K562 (cell line): ENCODE results near the gene PON3. TPM values are rescaled to one million over a fixed set of nuclear protein-coding genes. Genes with fewer than 3 reads are reported as not detected.

Experiments
- ATAC-seq: fragments of 200-7000 bp; cut with Tn5 transposase; 3 replicates; pipeline ENCODE4 v1.9.1; 2020; ENCODE audit warnings: moderate library complexity
- BruUV-seq: library from RNA; stranded (reverse); fragments of 400-500 nt; replicated peaks from 2 replicates; lab custom pipeline; 2021; lab: Mats Ljungman, UMichigan
- CTCF ChIA-PET: fragments of 300-600 bp; formaldehyde crosslinking; extraction: SDS; loops from one replicate; lab custom pipeline; 2021; ENCODE audit warnings: low intra/inter-chr PET ratio; lab: Yijun Ruan, JAX
- POLR2A ChIA-PET: fragments of 300-600, 350-650 bp; sonication (Branson Sonifier 250); formaldehyde crosslinking; extraction: SDS; loops from one replicate; lab custom pipeline; 2021; ENCODE audit warnings: antibody characterized with exemption, inconsistent platforms; lab: Yijun Ruan, JAX
- DNase-seq, 4 experiments: peaks; one replicate each; pipeline versions ENCODE4 v3.0.0 to v3.0.0-alpha.2; 2011 to 2018; ENCODE audit warnings: low spot score in 3 of 4, mixed read lengths in 3 of 4; ENCODE audit errors: extremely low read depth in 1 of 4
- FAIRE-seq: peaks from 2 replicates; lab custom pipeline; 2011; peaks lifted over from hg19 to GRCh38; lab: Jason Lieb, UNC
- H2AFZ ChIP-seq: 2 replicates; pipeline ENCODE4 v1.6.0; 2011; ENCODE audit warnings: low read depth, low read length, control low read depth, inconsistent platforms
- H3K27ac ChIP-seq: fragments of 200-600 bp; 3 replicates; pipeline ENCODE4 v1.8.0; 2011; ENCODE audit warnings: low read depth, mild to moderate bottlenecking, control low read depth, inconsistent platforms, low read length, moderate library complexity, mixed read lengths; ENCODE audit errors: extremely low read depth
- H3K27me3 ChIP-seq, 2 experiments: fragments of 300-600 bp in 1 of 2; 2 replicates in 1 of 2; 3 replicates in 1 of 2; pipeline versions ENCODE4 v1.6.0 to v1.8.0; 2011; ENCODE audit warnings: inconsistent platforms in 2 of 2, low read length in 2 of 2, mild to moderate bottlenecking in 1 of 2, mixed read lengths in 1 of 2, moderate library complexity in 1 of 2; ENCODE audit not compliant: control insufficient read depth in 2 of 2, insufficient read depth in 2 of 2
- H3K36me3 ChIP-seq: fragments of 300-600 bp; 3 replicates; pipeline ENCODE4 v1.8.0; 2011; ENCODE audit warnings: mild to moderate bottlenecking, low read length, inconsistent platforms; ENCODE audit not compliant: control insufficient read depth, insufficient read depth
- H3K4me1 ChIP-seq, 2 experiments: fragments of 200-600 bp in 1 of 2; replicated peaks in 1 of 2; 2 replicates in 1 of 2; 3 replicates in 1 of 2; pipeline versions ENCODE4 v1.5.1 to v1.8.0; 2011; ENCODE audit warnings: inconsistent platforms in 2 of 2, low read length in 2 of 2, mild to moderate bottlenecking in 1 of 2, mixed read lengths in 1 of 2, moderate library complexity in 1 of 2; ENCODE audit not compliant: control insufficient read depth in 2 of 2, insufficient read depth in 2 of 2
- H3K4me2 ChIP-seq: 2 replicates; pipeline ENCODE4 v1.6.1; 2011; ENCODE audit warnings: low read length, control low read depth, inconsistent platforms, mixed read lengths; ENCODE audit not compliant: insufficient read depth
- H3K4me3 ChIP-seq: fragments of 200-600 bp; sonication (generic), shearing (Covaris generic); 2 replicates; pipeline ENCODE4 v1.5.1; 2016; ENCODE audit warnings: control low read depth, inconsistent platforms
- H3K79me2 ChIP-seq: fragments of 200-600 bp; 3 replicates; pipeline ENCODE4 v1.8.0; 2011; ENCODE audit warnings: low read length, inconsistent platforms; ENCODE audit not compliant: control insufficient read depth, insufficient read depth
- H3K9ac ChIP-seq, 2 experiments: 2 replicates each; pipeline versions ENCODE4 v1.6.0 to v1.6.1; 2011; ENCODE audit warnings: low read depth in 2 of 2, low read length in 2 of 2, control low read depth in 1 of 2, inconsistent platforms in 1 of 2, mild to moderate bottlenecking in 1 of 2, mixed read lengths in 1 of 2; ENCODE audit not compliant: insufficient read depth in 1 of 2
- H3K9me1 ChIP-seq: one replicate; pipeline ENCODE4 v1.6.0; 2011; ENCODE audit warnings: inconsistent platforms, mild to moderate bottlenecking, low read length, moderate library complexity; ENCODE audit not compliant: control insufficient read depth, insufficient read depth
- H3K9me3 ChIP-seq: replicated peaks from 2 replicates; pipeline ENCODE4 v1.5.1; 2011; ENCODE audit warnings: low read depth, low read length, inconsistent platforms; ENCODE audit not compliant: control insufficient read depth, insufficient read depth
- H4K20me1 ChIP-seq: replicated peaks from 2 replicates; pipeline ENCODE4 v1.6.1; 2011; ENCODE audit warnings: low read length, inconsistent platforms, mixed read lengths; ENCODE audit not compliant: control insufficient read depth, insufficient read depth
- ATF6 ChIP-seq: sonication (generic); formaldehyde crosslinking; IDR thresholded peaks from 2 replicates; pipeline ENCODE4 v1.4.0; 2020; ENCODE audit warnings: mild to moderate bottlenecking, missing genetic modification reagents
- CREB3L1 ChIP-seq: fragments of 450-650 bp; IDR thresholded peaks from 2 replicates; pipeline ENCODE4 v1.6.1; 2014; ENCODE audit warnings: low read depth, mild to moderate bottlenecking, moderate library complexity, borderline replicate concordance
- LEF1 ChIP-seq: fragments of 450-650 bp; IDR thresholded peaks from 2 replicates; pipeline ENCODE4 v1.6.1; 2016; ENCODE audit warnings: mild to moderate bottlenecking
- RBM25 ChIP-seq: fragments of 200-400 bp; formaldehyde crosslinking; IDR thresholded peaks from 2 replicates; pipeline ENCODE4 v1.6.1; 2018; ENCODE audit warnings: low read length, low read depth, moderate library complexity; ENCODE audit not compliant: severe bottlenecking
- ZNF121 ChIP-seq: sonication (generic); formaldehyde crosslinking; conservative IDR thresholded peaks from 2 replicates; pipeline ENCODE4 v1.8.0; 2022; ENCODE audit warnings: missing genetic modification reagents
- WGBS: fragments of 100-300 bp; shearing (Covaris generic); methylation state at CpG from one replicate; pipeline ENCODE4 v1.1.6; 2016; ENCODE audit warnings: low coverage, mixed read lengths; ENCODE audit not compliant: insufficient coverage; ENCODE audit errors: missing lambda C conversion rate; 5-methylcytosine and 5-hydroxymethylcytosine counted together
- in situ Hi-C: fragments of 300-500 bp; cut with MboI; formaldehyde crosslinking; loops from 4 replicates; pipeline ENCODE4 v1.15.0; 2018; ENCODE audit warnings: inconsistent platforms, mixed read lengths
- intact Hi-C: fragments of 100-400 bp; cut with micrococcal nuclease; formaldehyde crosslinking; loops from 2 replicates; pipeline ENCODE4 v1.14.2; 2022
- polyA plus RNA-seq, 8 experiments: library from polyadenylated mRNA; depleted of rRNA in 4 of 8; stranded (reverse) in 5 of 8; unstranded in 3 of 8; fragments of >200 nt; fragmentation: Nextera tagmentation in 2 of 8; fragmentation: Illumina TruSeq in 1 of 8; extraction: Ambion mirVana in 2 of 8; extraction: Trizol in 1 of 8; gene quantifications; 2 replicates each; pipeline versions ENCODE4 v1.2.1 to v1.2.3, GENCODE V29; 2011 to 2014; ENCODE audit warnings: inconsistent platforms in 1 of 8, missing spikeins in 1 of 8
- total RNA-seq, 7 experiments: library from RNA; depleted of rRNA in 6 of 7; stranded (reverse); fragments of >200 nt in 6 of 7; fragmentation: Illumina TruSeq in 2 of 7; extraction: Trizol in 2 of 7; gene quantifications; 2 replicates each; pipeline versions ENCODE4 v1.2.1 to v1.2.3, GENCODE V29; 2011 to 2021; ENCODE audit warnings: low replicate concordance in 1 of 7
- TF ChIP-seq, protein P1 (sequence below), 2 experiments: fragments of 450-650 bp in 1 of 2; sonication (generic) in 1 of 2; formaldehyde crosslinking in 1 of 2; IDR thresholded peaks; 2 replicates each; pipeline versions ENCODE4 v1.7.1 to v1.9.0; 2016 to 2022; ENCODE audit warnings: inconsistent platforms in 1 of 2, mild to moderate bottlenecking in 1 of 2, missing genetic modification reagents in 1 of 2

Gene PON3
- total and polyA plus RNA-seq, 9 of the 15 experiments (the other 6 are each of a cell fraction or from before 2014, with no cell fraction given): 0.15 to 0.38 (median 0.18) TPM; not detected in 6

- H3K36me3 ChIP-seq: no peaks in the 10 kb centered on the region; the same call in 2 of the 3 replicates
- H3K9me1 ChIP-seq: no peaks in the 10 kb centered on the region
- DNase-seq (no peak), FAIRE-seq (no peak), ATAC-seq (peak; percentile 1; the same call in 1 of the 3 replicates)
- no peaks in the 10 kb centered on the region for H3K9me3 ChIP-seq
- H3K4me3 ChIP-seq: peak overlapping the region; percentile 61
- no peaks in the 10 kb centered on the region for H3K27me3 ChIP-seq
- in situ Hi-C loops: no loop called here
- intact Hi-C loops: no loop called here
- H3K4me1 ChIP-seq: peaks cover 9 to 10% of the 10 kb centered on the region in 2 experiments; a peak in 4 of 5 replicates
- ChIA-PET CTCF (interaction anchor here (0.6 kb wide), 1 partner anchor 252 kb away, joined by 3 read pairs; no protein-coding TSS in a partner anchor), POLR2A (interaction anchor here (0.6 to 1.6 kb wide), 5 partner anchors 10 to 78 kb away, joined by 3 to 7 read pairs (median 4); no protein-coding TSS in a partner anchor)
- peaks cover 9% of the 10 kb centered on the region for H3K79me2 ChIP-seq
- no peaks in the 10 kb centered on the region for H4K20me1 ChIP-seq
- H3K4me2 ChIP-seq: peak overlapping the region; percentile 77
- H2AFZ ChIP-seq: peak overlapping the region; percentile 99
- H3K27ac ChIP-seq: peak overlapping the region; percentile 81
- TSS peak; percentile 62 for BruUV-seq
- peak overlapping the region; percentile 85 to 93 for H3K9ac ChIP-seq
- 31% methylated on average over 6 of the region's 6 CpGs for WGBS
- 0 out of 2 replicates have a peak, but pooled peaks have one; percentile 66 for TF ChIP-seq ATF6 (CRISPR knock-in tag)
- TF ChIP-seq CREB3L1: no peak
- TF ChIP-seq, protein P1, sequence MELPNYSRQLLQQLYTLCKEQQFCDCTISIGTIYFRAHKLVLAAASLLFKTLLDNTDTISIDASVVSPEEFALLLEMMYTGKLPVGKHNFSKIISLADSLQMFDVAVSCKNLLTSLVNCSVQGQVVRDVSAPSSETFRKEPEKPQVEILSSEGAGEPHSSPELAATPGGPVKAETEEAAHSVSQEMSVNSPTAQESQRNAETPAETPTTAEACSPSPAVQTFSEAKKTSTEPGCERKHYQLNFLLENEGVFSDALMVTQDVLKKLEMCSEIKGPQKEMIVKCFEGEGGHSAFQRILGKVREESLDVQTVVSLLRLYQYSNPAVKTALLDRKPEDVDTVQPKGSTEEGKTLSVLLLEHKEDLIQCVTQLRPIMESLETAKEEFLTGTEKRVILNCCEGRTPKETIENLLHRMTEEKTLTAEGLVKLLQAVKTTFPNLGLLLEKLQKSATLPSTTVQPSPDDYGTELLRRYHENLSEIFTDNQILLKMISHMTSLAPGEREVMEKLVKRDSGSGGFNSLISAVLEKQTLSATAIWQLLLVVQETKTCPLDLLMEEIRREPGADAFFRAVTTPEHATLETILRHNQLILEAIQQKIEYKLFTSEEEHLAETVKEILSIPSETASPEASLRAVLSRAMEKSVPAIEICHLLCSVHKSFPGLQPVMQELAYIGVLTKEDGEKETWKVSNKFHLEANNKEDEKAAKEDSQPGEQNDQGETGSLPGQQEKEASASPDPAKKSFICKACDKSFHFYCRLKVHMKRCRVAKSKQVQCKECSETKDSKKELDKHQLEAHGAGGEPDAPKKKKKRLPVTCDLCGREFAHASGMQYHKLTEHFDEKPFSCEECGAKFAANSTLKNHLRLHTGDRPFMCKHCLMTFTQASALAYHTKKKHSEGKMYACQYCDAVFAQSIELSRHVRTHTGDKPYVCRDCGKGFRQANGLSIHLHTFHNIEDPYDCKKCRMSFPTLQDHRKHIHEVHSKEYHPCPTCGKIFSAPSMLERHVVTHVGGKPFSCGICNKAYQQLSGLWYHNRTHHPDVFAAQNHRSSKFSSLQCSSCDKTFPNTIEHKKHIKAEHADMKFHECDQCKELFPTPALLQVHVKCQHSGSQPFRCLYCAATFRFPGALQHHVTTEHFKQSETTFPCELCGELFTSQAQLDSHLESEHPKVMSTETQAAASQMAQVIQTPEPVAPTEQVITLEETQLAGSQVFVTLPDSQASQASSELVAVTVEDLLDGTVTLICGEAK (IDR thresholded peaks at IDR 0.05): peak; percentile 46; the same call in 1 of the 2 replicates
- TF ChIP-seq, protein P1 (CRISPR knock-in tag; IDR thresholded peaks at IDR 0.05): no peak
- peak; percentile 93 for TF ChIP-seq ZNF121
- TF ChIP-seq LEF1: peak; percentile 41; the same call in 1 of the 2 replicates
- peak; percentile 78 for TF ChIP-seq RBM25
Observed at GRCh38 chr7:95433952-95434556, 37.9 kb upstream of the PON3 start.
